ENCODE data around the gene AUTS2. TPM values are rescaled to one million over a fixed set of nuclear protein-coding genes. Genes with fewer than 3 reads are reported as not detected.
A peak's percentile ranks its signal among the peaks of the same experiment; 100 is the strongest.

Gene AUTS2
- total RNA-seq, 1 donor from 2014 or later, result 80.6 TPM

DNA sequence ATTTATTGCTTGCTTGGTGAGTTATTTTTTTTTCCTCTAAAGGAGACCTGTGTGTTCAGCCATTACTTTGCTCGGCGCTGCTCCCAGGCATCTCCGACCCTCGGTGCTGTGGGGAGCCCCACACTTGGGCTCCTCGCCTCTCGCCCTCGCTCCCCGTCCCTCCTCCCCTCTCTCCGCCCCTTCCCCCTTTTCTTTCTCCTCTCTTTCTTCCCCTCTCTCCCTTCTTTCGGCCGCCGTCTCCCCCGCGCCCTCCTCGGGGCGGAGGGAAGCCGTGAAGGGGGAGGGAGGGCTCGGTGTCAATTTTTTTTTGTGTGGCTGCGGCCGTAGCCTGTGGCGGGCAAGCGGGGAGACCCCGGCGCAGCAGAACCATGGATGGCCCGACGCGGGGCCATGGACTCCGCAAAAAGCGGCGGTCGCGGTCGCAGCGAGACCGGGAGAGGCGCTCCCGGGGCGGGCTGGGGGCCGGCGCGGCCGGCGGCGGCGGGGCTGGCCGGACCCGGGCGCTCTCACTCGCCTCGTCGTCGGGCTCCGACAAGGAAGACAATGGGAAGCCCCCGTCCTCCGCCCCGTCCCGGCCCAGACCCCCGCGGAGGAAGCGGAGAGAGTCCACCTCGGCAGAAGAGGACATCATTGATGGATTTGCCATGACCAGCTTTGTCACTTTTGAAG lies 1.1 kb downstream of the AUTS2 start:
- Mint-ChIP-seq H3K27me3 (ENCODE audit: unreplicated experiment) (peaks cover 13% of the 10 kb centered on the region), H3K9me3 (ENCODE audit: unreplicated experiment) (no peaks in the 10 kb centered on the region), H3K36me3 (ENCODE audit: unreplicated experiment) (no peaks in the 10 kb centered on the region), H3K27ac (ENCODE audit: unreplicated experiment) (peak overlapping the region; percentile 79), H3K4me1 (ENCODE audit: unreplicated experiment) (peaks cover 10% of the 10 kb centered on the region), H3K4me3 (ENCODE audit: unreplicated experiment) (no peak overlapping the region)
- TF ChIP-seq, protein P1, sequence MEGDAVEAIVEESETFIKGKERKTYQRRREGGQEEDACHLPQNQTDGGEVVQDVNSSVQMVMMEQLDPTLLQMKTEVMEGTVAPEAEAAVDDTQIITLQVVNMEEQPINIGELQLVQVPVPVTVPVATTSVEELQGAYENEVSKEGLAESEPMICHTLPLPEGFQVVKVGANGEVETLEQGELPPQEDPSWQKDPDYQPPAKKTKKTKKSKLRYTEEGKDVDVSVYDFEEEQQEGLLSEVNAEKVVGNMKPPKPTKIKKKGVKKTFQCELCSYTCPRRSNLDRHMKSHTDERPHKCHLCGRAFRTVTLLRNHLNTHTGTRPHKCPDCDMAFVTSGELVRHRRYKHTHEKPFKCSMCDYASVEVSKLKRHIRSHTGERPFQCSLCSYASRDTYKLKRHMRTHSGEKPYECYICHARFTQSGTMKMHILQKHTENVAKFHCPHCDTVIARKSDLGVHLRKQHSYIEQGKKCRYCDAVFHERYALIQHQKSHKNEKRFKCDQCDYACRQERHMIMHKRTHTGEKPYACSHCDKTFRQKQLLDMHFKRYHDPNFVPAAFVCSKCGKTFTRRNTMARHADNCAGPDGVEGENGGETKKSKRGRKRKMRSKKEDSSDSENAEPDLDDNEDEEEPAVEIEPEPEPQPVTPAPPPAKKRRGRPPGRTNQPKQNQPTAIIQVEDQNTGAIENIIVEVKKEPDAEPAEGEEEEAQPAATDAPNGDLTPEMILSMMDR (IDR thresholded peaks at IDR 0.05), result no peak
- no peak for DNase-seq (ENCODE audit: extremely low spot score, unreplicated experiment)

DNA sequence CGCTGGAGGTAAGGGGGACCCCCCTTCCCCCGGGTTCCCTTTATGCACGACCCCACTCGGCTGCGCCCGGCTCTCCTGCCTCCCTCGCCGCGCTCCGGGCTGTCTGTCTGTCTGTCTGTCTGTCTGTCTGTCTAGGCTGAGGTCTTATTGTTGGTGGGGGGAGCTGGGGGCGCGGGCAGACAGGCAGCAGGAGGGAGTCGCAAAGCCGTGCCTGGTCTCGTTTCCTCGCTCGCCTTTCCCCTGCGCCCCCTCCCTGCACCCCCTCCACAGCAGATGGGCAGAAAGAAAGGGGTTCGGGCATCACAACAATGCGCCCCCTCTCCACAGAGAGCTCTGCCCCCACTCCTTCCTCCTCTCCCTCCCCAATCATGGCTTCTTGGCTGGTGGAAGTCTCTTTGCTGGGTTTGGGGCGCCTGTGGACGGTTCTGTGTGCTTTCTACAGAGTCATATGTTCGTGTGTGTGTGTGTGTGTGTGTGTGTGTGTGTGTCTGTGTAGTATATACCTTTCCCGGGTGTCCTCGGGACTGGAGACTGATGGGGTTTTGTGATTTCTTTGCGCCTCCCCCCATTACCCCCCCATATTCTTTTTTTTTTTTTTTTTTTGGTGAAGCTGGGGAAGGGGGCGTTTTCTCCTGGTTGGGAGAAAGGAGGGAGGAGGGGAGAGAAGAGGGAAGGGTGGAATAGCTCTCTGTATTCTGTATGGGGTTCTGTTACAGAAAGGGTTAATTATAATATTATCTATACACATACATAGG lies 1.9 kb downstream of the AUTS2 start:
- H3K27me3 Mint-ChIP-seq (ENCODE audit: unreplicated experiment), result peaks cover 6% of the 10 kb centered on the region
- H3K4me1 Mint-ChIP-seq (ENCODE audit: unreplicated experiment), result peaks cover 10% of the 10 kb centered on the region
- H3K27ac Mint-ChIP-seq (ENCODE audit: unreplicated experiment), result no peak overlapping the region
- no peaks in the 10 kb centered on the region for H3K9me3 Mint-ChIP-seq (ENCODE audit: unreplicated experiment)
- H3K4me3 Mint-ChIP-seq (ENCODE audit: unreplicated experiment), result no peak overlapping the region
- H3K36me3 Mint-ChIP-seq (ENCODE audit: unreplicated experiment), result no peaks in the 10 kb centered on the region
- TF ChIP-seq, protein P1 (IDR thresholded peaks at IDR 0.05), result no peak
- no peak for DNase-seq (ENCODE audit: extremely low spot score, unreplicated experiment)

DNA sequence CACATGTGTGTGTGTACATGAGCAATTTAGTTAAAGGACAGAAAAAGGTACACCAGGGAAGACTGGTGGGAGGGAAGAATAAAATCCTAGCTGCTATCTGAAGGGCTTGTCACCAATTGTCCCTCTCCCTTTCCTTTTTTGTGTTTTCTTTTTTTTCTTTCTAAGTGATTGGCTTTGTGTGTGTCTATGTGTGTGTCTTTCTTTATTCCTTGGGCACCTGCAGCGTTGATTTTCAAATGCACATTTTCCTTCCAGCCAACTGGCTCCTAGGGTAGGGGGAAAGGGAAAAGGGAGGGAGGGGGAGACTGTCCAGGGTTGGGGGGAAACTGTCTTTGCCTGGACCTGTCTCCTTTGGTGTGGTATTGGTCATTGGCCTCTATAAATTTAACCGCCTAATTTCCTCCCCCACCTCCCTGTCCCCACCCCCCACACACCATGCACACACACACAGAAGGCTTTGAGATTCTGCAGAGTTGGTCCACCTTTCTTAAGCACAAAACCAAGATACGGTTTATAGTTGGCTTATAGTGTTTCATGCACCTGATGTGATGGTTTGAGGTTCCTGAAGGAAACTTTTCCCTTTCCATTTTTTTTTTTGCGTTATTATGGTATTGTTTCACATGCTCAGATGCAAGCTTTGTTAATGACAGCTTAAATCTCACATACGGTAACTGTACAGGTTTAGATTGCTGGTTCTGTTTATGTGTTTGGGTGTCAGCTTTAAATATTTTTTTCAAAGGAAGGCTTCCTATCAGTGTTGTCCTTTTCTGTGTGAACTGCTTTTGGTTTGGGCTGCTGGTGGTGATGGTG lies 2.6 kb downstream of the AUTS2 start:
- H3K36me3 Mint-ChIP-seq (ENCODE audit: unreplicated experiment), result no peaks in the 10 kb centered on the region
- no peak overlapping the region for H3K27ac Mint-ChIP-seq (ENCODE audit: unreplicated experiment)
- H3K4me3 Mint-ChIP-seq (ENCODE audit: unreplicated experiment), result no peak overlapping the region
- DNase-seq (ENCODE audit: extremely low spot score, unreplicated experiment), result no peak
- H3K27me3 Mint-ChIP-seq (ENCODE audit: unreplicated experiment), result peaks cover 2% of the 10 kb centered on the region
- peaks cover 10% of the 10 kb centered on the region for H3K4me1 Mint-ChIP-seq (ENCODE audit: unreplicated experiment)
- H3K9me3 Mint-ChIP-seq (ENCODE audit: unreplicated experiment), result no peaks in the 10 kb centered on the region
- TF ChIP-seq, protein P1 (IDR thresholded peaks at IDR 0.05), result no peak

DNA sequence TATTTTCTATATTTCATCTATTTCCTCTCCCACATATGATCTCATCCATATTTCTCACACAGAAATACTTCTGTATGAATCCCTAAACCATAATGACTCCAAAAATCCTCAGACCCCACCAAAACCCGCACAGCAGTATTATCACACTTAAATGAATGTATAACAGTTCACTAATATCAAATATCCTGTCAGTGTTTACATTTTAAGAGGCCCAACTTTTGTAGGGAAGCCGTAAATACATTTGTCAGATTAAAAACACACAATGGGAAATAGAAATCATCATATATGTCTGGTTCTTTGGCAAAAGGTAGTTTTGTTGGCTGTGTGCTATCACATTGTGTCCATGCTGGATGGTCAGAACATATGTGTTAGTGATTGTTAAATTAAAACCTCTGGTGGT lies 4.2 kb downstream of the AUTS2 start:
- TF ChIP-seq, protein P1 (IDR thresholded peaks at IDR 0.05), result no peak
- no peaks in the 10 kb centered on the region for H3K9me3 Mint-ChIP-seq (ENCODE audit: unreplicated experiment)
- no peak overlapping the region for H3K27ac Mint-ChIP-seq (ENCODE audit: unreplicated experiment)
- peaks cover 8% of the 10 kb centered on the region for H3K4me1 Mint-ChIP-seq (ENCODE audit: unreplicated experiment)
- no peak overlapping the region for H3K4me3 Mint-ChIP-seq (ENCODE audit: unreplicated experiment)
- H3K27me3 Mint-ChIP-seq (ENCODE audit: unreplicated experiment), result no peaks in the 10 kb centered on the region
- no peak for DNase-seq (ENCODE audit: extremely low spot score, unreplicated experiment)
- H3K36me3 Mint-ChIP-seq (ENCODE audit: unreplicated experiment), result no peaks in the 10 kb centered on the region

DNA sequence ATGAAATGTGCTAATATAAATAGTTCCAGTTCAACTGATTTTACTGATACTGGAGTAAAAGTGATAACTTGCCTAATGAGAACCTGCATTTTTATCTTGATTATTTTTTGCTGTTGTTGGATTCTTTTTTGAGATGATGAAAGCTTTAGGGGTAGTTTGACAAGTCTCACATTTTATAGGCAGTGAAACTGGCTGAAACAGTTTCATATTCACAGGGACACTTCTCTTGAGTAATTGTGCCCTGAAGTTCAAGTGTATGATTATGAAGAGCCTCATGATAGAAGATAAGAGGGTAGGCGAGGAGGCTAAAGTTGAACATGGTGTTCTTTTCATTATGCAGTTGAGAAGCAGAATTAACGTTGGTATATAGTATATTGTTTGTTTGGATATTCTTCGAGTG lies 5.1 kb downstream of the AUTS2 start:
- H3K36me3 Mint-ChIP-seq (ENCODE audit: unreplicated experiment), result no peaks in the 10 kb centered on the region
- H3K4me3 Mint-ChIP-seq (ENCODE audit: unreplicated experiment), result no peak overlapping the region
- peaks cover 8% of the 10 kb centered on the region for H3K4me1 Mint-ChIP-seq (ENCODE audit: unreplicated experiment)
- H3K9me3 Mint-ChIP-seq (ENCODE audit: unreplicated experiment), result no peaks in the 10 kb centered on the region
- TF ChIP-seq, protein P1 (IDR thresholded peaks at IDR 0.05), result no peak
- DNase-seq (ENCODE audit: extremely low spot score, unreplicated experiment), result no peak
- no peaks in the 10 kb centered on the region for H3K27me3 Mint-ChIP-seq (ENCODE audit: unreplicated experiment)
- no peak overlapping the region for H3K27ac Mint-ChIP-seq (ENCODE audit: unreplicated experiment)
